ENCODE data around the gene CABP2. TPM values are rescaled to one million over a fixed set of nuclear protein-coding genes. Genes with fewer than 3 reads are reported as not detected.

Gene CABP2
- total RNA-seq, 5 donors from 2014 or later (not counting 1 experiment from before 2014, with no cell fraction given), result not detected

DNA sequence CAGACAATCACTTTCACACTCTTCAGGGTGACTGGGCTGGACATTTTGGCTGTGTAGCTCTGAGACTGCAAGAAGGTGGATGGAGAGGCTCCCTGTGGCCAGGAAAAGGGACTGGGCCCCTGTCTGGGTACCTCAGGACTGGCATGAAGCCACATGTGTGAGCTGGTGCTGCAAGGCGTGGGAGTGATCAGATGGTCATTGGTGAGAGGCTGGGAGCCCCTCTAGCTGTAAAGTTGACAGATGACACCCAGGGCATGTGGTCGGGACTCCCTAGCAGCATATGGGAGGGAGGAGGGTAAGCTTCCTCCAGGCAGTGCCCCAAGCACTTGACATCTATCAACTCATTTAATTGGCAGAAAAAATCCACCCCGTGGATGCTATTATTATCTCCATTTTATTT lies 18.9 kb upstream of the CABP2 start:
- no peak overlapping the region for H3K4me3 ChIP-seq (ENCODE audit: control insufficient read depth in 1 of 2, extremely low read depth in 1 of 2, low read length in 1 of 2)
- ATAC-seq (replicated peaks in 1 of 4) (no peak), DNase-seq (no peak)
- Mint-ChIP-seq H3K36me3 (no peaks in the 10 kb centered on the region), H3K4me1 (no peaks in the 10 kb centered on the region), H3K27ac (no peak overlapping the region), H3K4me3 (no peak overlapping the region), H3K9me3 (no peaks in the 10 kb centered on the region), H3K27me3 (peaks cover 0 to 3% of the 10 kb centered on the region in 2 donors)
- H3K36me3 ChIP-seq (ENCODE audit: control insufficient read depth in 2 of 2, extremely low read depth in 1 of 2, insufficient read depth in 1 of 2, low read length in 1 of 2), result no peaks in the 10 kb centered on the region
- WGBS (ENCODE audit: insufficient coverage), result no CpG with 5 or more reads among the region's 3 CpGs
- H3K27me3 ChIP-seq (replicated peaks in 1 of 2; ENCODE audit: control insufficient read depth in 2 of 2, extremely low read depth in 1 of 2, insufficient read depth in 2 of 2, low read length in 1 of 2), result peaks cover 0 to 16% of the 10 kb centered on the region in 2 experiments
- H3K4me1 ChIP-seq (ENCODE audit: control insufficient read depth in 1 of 2, extremely low read depth in 1 of 2, insufficient read depth in 2 of 2, low read length in 2 of 2), result no peaks in the 10 kb centered on the region
- ChIA-PET POLR2A (no interaction called here), CTCF (no interaction called here)
- no peaks in the 10 kb centered on the region for H3K9me3 ChIP-seq
- H3K27ac ChIP-seq (ENCODE audit: low read length), result no peak overlapping the region

DNA sequence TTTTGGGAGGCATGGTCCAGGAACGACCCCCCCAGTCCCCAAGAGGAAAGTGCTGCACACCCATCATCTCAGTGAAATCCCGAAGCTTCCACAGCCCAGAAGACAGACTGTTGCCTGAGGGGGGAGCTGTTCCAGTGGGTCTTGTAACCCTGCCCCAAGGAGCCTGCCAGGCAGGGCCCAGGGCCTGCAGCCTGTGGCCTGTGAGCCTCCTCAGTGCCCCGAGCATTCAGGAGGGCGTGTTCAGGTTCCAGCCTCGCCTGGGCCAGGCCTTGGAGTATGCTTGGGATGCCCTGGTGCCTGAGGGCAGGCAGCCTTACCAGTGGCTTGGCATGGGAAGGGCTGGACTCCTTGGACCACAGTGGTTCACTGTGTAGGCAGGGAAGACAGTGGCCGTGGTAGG lies 18.0 kb upstream of the CABP2 start:
- no peak overlapping the region for H3K27ac ChIP-seq (ENCODE audit: low read length)
- Mint-ChIP-seq H3K9me3 (no peaks in the 10 kb centered on the region), H3K27ac (no peak overlapping the region), H3K4me1 (no peaks in the 10 kb centered on the region), H3K36me3 (no peaks in the 10 kb centered on the region), H3K27me3 (no peaks in the 10 kb centered on the region), H3K4me3 (no peak overlapping the region)
- CTCF ChIA-PET, result no interaction called here
- H3K4me3 ChIP-seq (ENCODE audit: control insufficient read depth in 1 of 2, extremely low read depth in 1 of 2, low read length in 1 of 2), result no peak overlapping the region
- no peaks in the 10 kb centered on the region for H3K36me3 ChIP-seq (ENCODE audit: control insufficient read depth in 2 of 2, extremely low read depth in 1 of 2, insufficient read depth in 1 of 2, low read length in 1 of 2)
- DNase-seq (no peak), ATAC-seq (replicated peaks in 1 of 4) (no peak)
- POLR2A ChIA-PET, result no interaction called here
- H3K9me3 ChIP-seq, result no peaks in the 10 kb centered on the region
- 81% methylated on average over 4 of the region's 6 CpGs for WGBS (ENCODE audit: insufficient coverage)
- H3K27me3 ChIP-seq (replicated peaks in 1 of 2; ENCODE audit: control insufficient read depth in 2 of 2, extremely low read depth in 1 of 2, insufficient read depth in 2 of 2, low read length in 1 of 2), result peaks cover 0 to 16% of the 10 kb centered on the region in 2 experiments
- H3K4me1 ChIP-seq (ENCODE audit: control insufficient read depth in 1 of 2, extremely low read depth in 1 of 2, insufficient read depth in 2 of 2, low read length in 2 of 2), result no peaks in the 10 kb centered on the region

DNA sequence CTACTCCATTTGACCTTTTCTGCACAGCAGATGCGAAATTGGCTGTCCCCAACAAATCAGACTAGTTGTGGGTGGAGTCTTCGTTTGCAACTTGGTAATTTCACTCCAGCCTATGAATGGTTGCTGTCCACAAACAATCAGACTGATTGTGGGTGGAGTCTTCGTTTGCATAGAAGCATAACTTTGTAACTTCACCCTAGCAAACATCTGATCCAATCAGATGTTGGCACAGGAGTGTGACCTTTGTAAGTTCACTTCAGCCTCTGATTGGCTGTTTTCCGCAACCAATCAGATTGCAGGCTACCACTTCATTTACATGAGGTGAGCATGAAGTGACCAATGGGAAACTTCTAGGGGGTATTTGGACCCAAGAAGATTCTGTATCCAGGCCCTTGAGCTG lies 16.3 kb upstream of the CABP2 start:
- WGBS (ENCODE audit: insufficient coverage), result no CpG with 5 or more reads among the region's 4 CpGs
- H3K27me3 ChIP-seq (replicated peaks in 1 of 2; ENCODE audit: control insufficient read depth in 2 of 2, extremely low read depth in 1 of 2, insufficient read depth in 2 of 2, low read length in 1 of 2), result peaks cover 0 to 16% of the 10 kb centered on the region in 2 experiments
- no peaks in the 10 kb centered on the region for H3K36me3 Mint-ChIP-seq
- H3K4me3 ChIP-seq (ENCODE audit: control insufficient read depth in 1 of 2, extremely low read depth in 1 of 2, low read length in 1 of 2), result no peak overlapping the region
- no peaks in the 10 kb centered on the region for H3K36me3 ChIP-seq (ENCODE audit: control insufficient read depth in 2 of 2, extremely low read depth in 1 of 2, insufficient read depth in 1 of 2, low read length in 1 of 2)
- H3K9me3 ChIP-seq, result no peaks in the 10 kb centered on the region
- no peak overlapping the region for H3K4me3 Mint-ChIP-seq
- peaks cover 0 to 1% of the 10 kb centered on the region in 2 donors for H3K27me3 Mint-ChIP-seq
- no peak for DNase-seq
- CTCF ChIA-PET, result no interaction called here
- H3K27ac ChIP-seq (ENCODE audit: low read length), result no peak overlapping the region
- ATAC-seq (replicated peaks in 1 of 4), result no peak
- peaks cover 0 to under 1% (median 0%) of the 10 kb centered on the region in 3 donors for H3K9me3 Mint-ChIP-seq
- H3K27ac Mint-ChIP-seq, result no peak overlapping the region
- no peaks in the 10 kb centered on the region for H3K4me1 Mint-ChIP-seq
- no peaks in the 10 kb centered on the region for H3K4me1 ChIP-seq (ENCODE audit: control insufficient read depth in 1 of 2, extremely low read depth in 1 of 2, insufficient read depth in 2 of 2, low read length in 2 of 2)
- POLR2A ChIA-PET, result no interaction called here

DNA sequence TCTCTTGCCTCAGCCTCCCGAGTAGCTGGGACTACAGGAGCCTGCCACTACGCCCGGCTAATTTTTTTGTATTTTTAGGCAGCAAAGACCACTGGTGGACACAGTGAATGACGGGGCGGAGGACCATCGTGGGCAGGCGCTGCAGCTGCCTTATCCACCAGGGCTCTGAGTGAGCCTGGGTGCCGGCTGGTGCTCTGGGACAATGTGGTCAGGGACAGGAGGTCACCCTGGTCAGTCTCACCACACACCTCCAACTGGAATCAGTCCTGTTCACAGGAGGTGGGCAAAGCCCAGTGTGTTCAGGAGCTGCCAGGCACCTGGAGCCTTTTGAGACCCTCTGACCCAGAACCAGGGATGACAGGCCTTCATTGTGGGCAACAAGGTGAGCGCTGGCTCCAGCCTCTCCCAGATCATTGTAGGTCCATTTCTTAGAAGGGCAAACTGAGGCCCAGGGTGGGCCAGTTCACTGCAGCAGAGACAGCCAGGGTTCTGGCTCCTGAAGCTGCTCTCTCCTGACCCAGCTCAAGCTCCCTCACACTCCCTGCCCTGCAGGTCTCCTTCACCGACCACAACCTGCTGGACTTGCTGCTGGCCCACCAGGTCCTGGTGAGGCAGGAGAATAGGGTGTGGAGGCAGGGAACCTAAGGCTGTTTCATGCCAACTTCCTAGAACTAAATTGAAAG lies 15.7 kb upstream of the CABP2 start:
- peaks cover 3 to 4% (median 3%) of the 10 kb centered on the region in 3 donors for H3K9me3 Mint-ChIP-seq
- CTCF ChIA-PET, result interaction anchor here in 1 of 2 donors (0.6 kb wide), 1 partner anchor 117 kb away, joined by 3 read pairs; no protein-coding TSS in a partner anchor

DNA sequence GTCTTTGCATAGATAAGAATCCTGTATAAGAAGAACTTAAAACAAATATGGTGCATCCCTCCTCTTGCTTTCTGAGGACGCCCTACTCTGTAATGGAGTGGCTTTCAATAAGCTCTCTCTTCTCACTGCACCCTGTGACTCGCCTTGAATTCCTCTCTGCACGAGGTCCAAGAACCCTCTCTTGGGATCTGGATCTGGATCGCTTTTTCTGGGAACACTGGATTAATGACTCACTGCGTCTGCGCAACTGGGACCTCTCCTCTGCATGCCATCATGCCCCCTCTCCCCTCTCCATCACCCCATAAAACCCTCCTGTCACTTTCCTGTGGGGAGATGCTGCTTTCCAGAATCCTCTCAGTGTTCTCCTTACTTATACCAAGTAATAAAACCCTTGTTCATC lies 15.1 kb upstream of the CABP2 start:
- no peak overlapping the region for H3K4me3 Mint-ChIP-seq
- H3K27me3 ChIP-seq (replicated peaks in 1 of 2; ENCODE audit: control insufficient read depth in 2 of 2, extremely low read depth in 1 of 2, insufficient read depth in 2 of 2, low read length in 1 of 2), result peaks cover 0 to 14% of the 10 kb centered on the region in 2 experiments
- 75% methylated on average over 6 of the region's 6 CpGs for WGBS (ENCODE audit: insufficient coverage)
- no peak overlapping the region for H3K27ac Mint-ChIP-seq
- no peaks in the 10 kb centered on the region for H3K9me3 ChIP-seq
- no peaks in the 10 kb centered on the region for H3K36me3 ChIP-seq (ENCODE audit: control insufficient read depth in 2 of 2, extremely low read depth in 1 of 2, insufficient read depth in 1 of 2, low read length in 1 of 2)
- ChIA-PET CTCF (interaction anchor here in 1 of 2 donors (0.6 kb wide), 1 partner anchor 118 kb away, joined by 3 read pairs; no protein-coding TSS in a partner anchor), POLR2A (no interaction called here)
- no peaks in the 10 kb centered on the region for H3K36me3 Mint-ChIP-seq
- H3K9me3 Mint-ChIP-seq, result peaks cover 6 to 7% (median 7%) of the 10 kb centered on the region in 3 donors
- no peak overlapping the region for H3K27ac ChIP-seq (ENCODE audit: low read length)
- ATAC-seq (replicated peaks in 1 of 4) (no peak), DNase-seq (no peak)
- H3K27me3 Mint-ChIP-seq, result peaks cover 0 to 9% of the 10 kb centered on the region in 2 donors
- no peaks in the 10 kb centered on the region for H3K4me1 Mint-ChIP-seq
- no peak overlapping the region for H3K4me3 ChIP-seq (ENCODE audit: control insufficient read depth in 1 of 2, extremely low read depth in 1 of 2, low read length in 1 of 2)
- no peaks in the 10 kb centered on the region for H3K4me1 ChIP-seq (ENCODE audit: control insufficient read depth in 1 of 2, extremely low read depth in 1 of 2, insufficient read depth in 2 of 2, low read length in 2 of 2)

More for the DNA sequence above, 15.7 kb upstream of the CABP2 start:
- H3K4me1 Mint-ChIP-seq, result no peaks in the 10 kb centered on the region
- H3K27ac Mint-ChIP-seq, result no peak overlapping the region
- no peaks in the 10 kb centered on the region for H3K4me1 ChIP-seq (ENCODE audit: control insufficient read depth in 1 of 2, extremely low read depth in 1 of 2, insufficient read depth in 2 of 2, low read length in 2 of 2)
- no peak overlapping the region for H3K4me3 ChIP-seq (ENCODE audit: control insufficient read depth in 1 of 2, extremely low read depth in 1 of 2, low read length in 1 of 2)
- no peak overlapping the region for H3K27ac ChIP-seq (ENCODE audit: low read length)
- POLR2A ChIA-PET, result no interaction called here
- no peak for DNase-seq
- peaks cover 0 to 6% of the 10 kb centered on the region in 2 donors for H3K27me3 Mint-ChIP-seq
- no peaks in the 10 kb centered on the region for H3K9me3 ChIP-seq
- H3K36me3 ChIP-seq (ENCODE audit: control insufficient read depth in 2 of 2, extremely low read depth in 1 of 2, insufficient read depth in 1 of 2, low read length in 1 of 2), result no peaks in the 10 kb centered on the region
- WGBS (ENCODE audit: insufficient coverage), result 90% methylated on average over 5 of the region's 10 CpGs
- H3K27me3 ChIP-seq (replicated peaks in 1 of 2; ENCODE audit: control insufficient read depth in 2 of 2, extremely low read depth in 1 of 2, insufficient read depth in 2 of 2, low read length in 1 of 2), result peaks cover 0 to 16% of the 10 kb centered on the region in 2 experiments
- H3K4me3 Mint-ChIP-seq, result no peak overlapping the region
- ATAC-seq (replicated peaks in 1 of 4), result no peak
- no peaks in the 10 kb centered on the region for H3K36me3 Mint-ChIP-seq

DNA sequence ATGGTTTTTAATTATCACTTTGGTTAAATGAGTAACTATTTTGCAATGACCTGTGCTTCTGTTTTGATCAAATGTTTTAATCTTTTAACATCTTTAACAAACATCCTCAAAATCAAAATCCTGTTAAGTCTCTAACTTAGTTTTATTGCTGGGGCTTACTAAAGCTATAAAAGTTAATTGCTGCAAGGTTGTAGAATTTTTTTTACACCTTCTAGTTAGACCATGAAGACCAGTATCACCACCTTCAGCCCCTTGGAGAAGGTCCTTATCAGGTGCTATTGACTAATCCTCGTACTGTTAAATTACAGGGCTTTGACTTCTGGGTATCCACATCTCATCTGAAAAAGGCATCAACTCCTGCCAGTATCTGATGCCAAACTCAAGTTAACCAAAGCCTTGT lies 12.3 kb upstream of the CABP2 start:
- H3K27me3 Mint-ChIP-seq, result peaks cover 0 to 9% of the 10 kb centered on the region in 2 donors
- WGBS (ENCODE audit: insufficient coverage), result 60% methylated on average over 1 of the region's 1 CpG
- H3K36me3 Mint-ChIP-seq, result no peaks in the 10 kb centered on the region
- peaks cover 0 to 8% of the 10 kb centered on the region in 2 experiments for H3K27me3 ChIP-seq (replicated peaks in 1 of 2; ENCODE audit: control insufficient read depth in 2 of 2, extremely low read depth in 1 of 2, insufficient read depth in 2 of 2, low read length in 1 of 2)
- H3K27ac ChIP-seq (ENCODE audit: low read length), result no peak overlapping the region
- peaks cover 6 to 7% (median 7%) of the 10 kb centered on the region in 3 donors for H3K9me3 Mint-ChIP-seq
- no peak overlapping the region for H3K4me3 Mint-ChIP-seq
- H3K4me3 ChIP-seq (ENCODE audit: control insufficient read depth in 1 of 2, extremely low read depth in 1 of 2, low read length in 1 of 2), result no peak overlapping the region
- ChIA-PET POLR2A (no interaction called here), CTCF (no interaction called here)
- no peaks in the 10 kb centered on the region for H3K4me1 ChIP-seq (ENCODE audit: control insufficient read depth in 1 of 2, extremely low read depth in 1 of 2, insufficient read depth in 2 of 2, low read length in 2 of 2)
- ATAC-seq (replicated peaks in 1 of 4) (no peak), DNase-seq (no peak)
- H3K27ac Mint-ChIP-seq, result no peak overlapping the region
- H3K9me3 ChIP-seq, result no peaks in the 10 kb centered on the region
- no peaks in the 10 kb centered on the region for H3K4me1 Mint-ChIP-seq
- no peaks in the 10 kb centered on the region for H3K36me3 ChIP-seq (ENCODE audit: control insufficient read depth in 2 of 2, extremely low read depth in 1 of 2, insufficient read depth in 1 of 2, low read length in 1 of 2)
